ENCODE data around the gene KIAA1217.
A peak's percentile ranks its signal among the peaks of the same experiment; 100 is the strongest.

The KIAA1217 gene

GRCh38 chr10:24552346-24553016, 343.5 kb downstream of the KIAA1217 start:
- DNase-seq (ENCODE audit: low read depth): no peak

GRCh38 chr10:24553051-24553612, 344.2 kb downstream of the KIAA1217 start:
- no peak for DNase-seq (ENCODE audit: low read depth)

GRCh38 chr10:24554036-24554435, 345.1 kb downstream of the KIAA1217 start:
- no peak for DNase-seq (ENCODE audit: low read depth)

- DNase-seq (ENCODE audit: low read depth): no peak
Measured at GRCh38 chr10:24556126-24556749, 347.3 kb downstream of the KIAA1217 start.

GRCh38 chr10:24556750-24557742, 348.1 kb downstream of the KIAA1217 start:
- DNase-seq (ENCODE audit: low read depth): peak; percentile 53

GRCh38 chr10:24561453-24561852, 352.5 kb downstream of the KIAA1217 start:
- DNase-seq (ENCODE audit: low read depth): no peak

GRCh38 chr10:24568042-24568441, 359.1 kb downstream of the KIAA1217 start:
- DNase-seq (ENCODE audit: low read depth): no peak

- DNase-seq (ENCODE audit: low read depth): peak; percentile 38
Measured at GRCh38 chr10:24569330-24569796, 360.4 kb downstream of the KIAA1217 start.

GRCh38 chr10:24569828-24570657, 361.1 kb downstream of the KIAA1217 start:
- DNase-seq (ENCODE audit: low read depth): no peak

- no peak for DNase-seq (ENCODE audit: low read depth)
Measured at GRCh38 chr10:24570658-24571426, 361.9 kb downstream of the KIAA1217 start.

GRCh38 chr10:24571870-24572450, 363.0 kb downstream of the KIAA1217 start:
- DNase-seq (ENCODE audit: low read depth): no peak

GRCh38 chr10:24574161-24574560, 365.2 kb downstream of the KIAA1217 start:
- no peak for DNase-seq (ENCODE audit: low read depth)

GRCh38 chr10:24574578-24575155, 365.7 kb downstream of the KIAA1217 start:
- no peak for DNase-seq (ENCODE audit: low read depth)

GRCh38 chr10:24575481-24576002, 366.6 kb downstream of the KIAA1217 start:
- no peak for DNase-seq (ENCODE audit: low read depth)

GRCh38 chr10:24579448-24579847, 370.5 kb downstream of the KIAA1217 start:
- DNase-seq (ENCODE audit: low read depth): no peak

- no peak for DNase-seq (ENCODE audit: low read depth)
Measured at GRCh38 chr10:24579906-24580305, 371.0 kb downstream of the KIAA1217 start.

GRCh38 chr10:24589265-24589664, 380.3 kb downstream of the KIAA1217 start:
- DNase-seq (ENCODE audit: low read depth): no peak

GRCh38 chr10:24590697-24591457, 381.9 kb downstream of the KIAA1217 start:
- no peak for DNase-seq (ENCODE audit: low read depth)
